Caco-2 (cell line): ENCODE results near the gene C22orf31. TPM values are rescaled to one million over a fixed set of nuclear protein-coding genes. Genes with fewer than 3 reads are reported as not detected.

ENCODE experiments used
- BruUV-seq: library from RNA; stranded (reverse); fragments of 400-500 nt; replicated peaks from 2 replicates; lab custom pipeline; 2021; lab: Mats Ljungman, UMichigan
- CTCF ChIA-PET: fragments of 300-600 bp; sonication (Branson Sonifier 250); formaldehyde crosslinking; loops from one replicate; lab custom pipeline; 2022; ENCODE audit warnings: antibody characterized with exemption; lab: Charles Lee
- POLR2A ChIA-PET: fragments of 300-600 bp; sonication (Branson Sonifier 250); formaldehyde crosslinking; loops from one replicate; lab custom pipeline; 2022; ENCODE audit warnings: antibody characterized with exemption; lab: Charles Lee
- DNase-seq, 2 experiments: peaks; one replicate each; pipeline versions ENCODE4 v3.0.0 to v3.0.0-alpha.2; 2020 to 2022
- H3K27me3 ChIP-seq: replicated peaks from 2 replicates; pipeline ENCODE4 v1.6.0; 2011; ENCODE audit warnings: low read length; ENCODE audit not compliant: control insufficient read depth, insufficient read depth
- H3K36me3 ChIP-seq: 2 replicates; pipeline ENCODE4 v1.5.1; 2011; ENCODE audit warnings: low read length; ENCODE audit not compliant: control insufficient read depth, insufficient read depth
- H3K4me1 ChIP-seq: fragments of 250-450 bp; sonication (Bioruptor Pico); 2 replicates; pipeline ENCODE4 v1.5.1; 2020; ENCODE audit warnings: mild to moderate bottlenecking
- H3K4me3 ChIP-seq: 2 replicates; pipeline ENCODE4 v1.5.1; 2011; ENCODE audit warnings: low read depth, mild to moderate bottlenecking, control low read depth, low read length
- H3K9me3 ChIP-seq: fragments of 250-450 bp; sonication (Bioruptor Pico); 2 replicates; pipeline ENCODE4 v1.5.1; 2020; ENCODE audit warnings: mild to moderate bottlenecking, moderate library complexity
- H3K27ac Mint-ChIP-seq: one replicate; pipeline ENCODE4 v1.8.0; 2022; ENCODE audit warnings: mixed read lengths; ENCODE audit not compliant: unreplicated experiment
- H3K27me3 Mint-ChIP-seq: one replicate; pipeline ENCODE4 v1.8.0; 2022; ENCODE audit warnings: mixed read lengths; ENCODE audit not compliant: insufficient read depth, unreplicated experiment
- H3K36me3 Mint-ChIP-seq: one replicate; pipeline ENCODE4 v1.8.0; 2022; ENCODE audit warnings: mild to moderate bottlenecking, mixed read lengths; ENCODE audit not compliant: insufficient read depth, unreplicated experiment
- H3K4me1 Mint-ChIP-seq: one replicate; pipeline ENCODE4 v1.8.0; 2022; ENCODE audit warnings: low read depth, mixed read lengths; ENCODE audit not compliant: unreplicated experiment
- H3K4me3 Mint-ChIP-seq: one replicate; pipeline ENCODE4 v1.8.0; 2022; ENCODE audit warnings: mild to moderate bottlenecking, moderate library complexity, mixed read lengths; ENCODE audit not compliant: unreplicated experiment
- H3K9me3 Mint-ChIP-seq: one replicate; pipeline ENCODE4 v1.8.0; 2022; ENCODE audit warnings: mixed read lengths; ENCODE audit not compliant: unreplicated experiment
- CTCF ChIP-seq, 2 experiments: fragments of 200-600 bp in 1 of 2; IDR thresholded peaks; 1 replicate in 1 of 2; 2 replicates in 1 of 2; pipeline versions ENCODE4 v1.5.1 to v1.8.0; 2011 to 2022; ENCODE audit warnings: antibody characterized with exemption in 1 of 2, control low read depth in 1 of 2, inconsistent platforms in 1 of 2, low read depth in 1 of 2, low read length in 1 of 2, mild to moderate bottlenecking in 1 of 2, moderate library complexity in 1 of 2; ENCODE audit not compliant: insufficient read depth in 1 of 2, severe bottlenecking in 1 of 2, unreplicated experiment in 1 of 2
- intact Hi-C: fragments of 100-400 bp; cut with micrococcal nuclease; formaldehyde crosslinking; loops from one replicate; pipeline ENCODE4 v1.10.0; 2022; ENCODE audit not compliant: unreplicated experiment
- total RNA-seq: library from RNA; stranded (reverse); gene quantifications from 2 replicates; pipeline ENCODE4 v1.2.3, GENCODE V29; 2022

Gene C22orf31
- total RNA-seq, 1 experiment from 2014 or later, result not detected

- POLR2A ChIA-PET, result no interaction called here
- DNase-seq, result no peak
- BruUV-seq, result no TSS peak
- Histone ChIP-seq H3K36me3 (no peaks in the 10 kb centered on the region; the same call in 1 of the 2 replicates), H3K9me3 (no peaks in the 10 kb centered on the region), H3K4me3 (no peak overlapping the region), H3K4me1 (peaks cover 5% of the 10 kb centered on the region), H3K27me3 (no peaks in the 10 kb centered on the region)
- no peak for TF ChIP-seq CTCF (IDR thresholded peaks at IDR 0.05; ENCODE audit: insufficient read depth in 1 of 2, low read depth in 1 of 2, low read length in 1 of 2, severe bottlenecking in 1 of 2, unreplicated experiment in 1 of 2)
- Mint-ChIP-seq H3K4me3 (no peak overlapping the region), H3K4me1 (peaks cover 6% of the 10 kb centered on the region), H3K9me3 (no peaks in the 10 kb centered on the region), H3K27ac (no peak overlapping the region), H3K27me3 (no peaks in the 10 kb centered on the region), H3K36me3 (peaks cover 7% of the 10 kb centered on the region)
- intact Hi-C loops, result no loop called here
- CTCF ChIA-PET, result no interaction called here
Measured at GRCh38 chr22:29081517-29082236, 20.0 kb upstream of the C22orf31 start.

GRCh38 chr22:29080106-29080975 is 18.7 kb upstream of the C22orf31 start:
- ChIA-PET CTCF (interaction anchor here (0.6 kb wide), 2 partner anchors 74 to 245 kb away, joined by 4 read pairs; no protein-coding TSS in a partner anchor), POLR2A (no interaction called here)
- BruUV-seq, result no TSS peak
- TF ChIP-seq CTCF (IDR thresholded peaks at IDR 0.05; ENCODE audit: insufficient read depth in 1 of 2, low read depth in 1 of 2, low read length in 1 of 2, severe bottlenecking in 1 of 2, unreplicated experiment in 1 of 2), result no peak
- no peaks in the 10 kb centered on the region for H3K9me3 ChIP-seq
- H3K4me3 ChIP-seq, result no peak overlapping the region
- no peak overlapping the region for H3K27ac Mint-ChIP-seq
- H3K36me3 ChIP-seq, result no peaks in the 10 kb centered on the region; the same call in 1 of the 2 replicates
- H3K4me3 Mint-ChIP-seq, result no peak overlapping the region
- no peaks in the 10 kb centered on the region for H3K27me3 Mint-ChIP-seq
- H3K27me3 ChIP-seq, result no peaks in the 10 kb centered on the region
- DNase-seq, result peak in 1 of 2 experiments; percentile 38
- peaks cover 16% of the 10 kb centered on the region for H3K4me1 Mint-ChIP-seq
- H3K9me3 Mint-ChIP-seq, result no peaks in the 10 kb centered on the region
- peaks cover 18% of the 10 kb centered on the region for H3K4me1 ChIP-seq
- intact Hi-C loops, result no loop called here
- peaks cover 7% of the 10 kb centered on the region for H3K36me3 Mint-ChIP-seq

GRCh38 chr22:29079218-29079901 is 17.7 kb upstream of the C22orf31 start:
- Mint-ChIP-seq H3K27me3 (no peaks in the 10 kb centered on the region), H3K4me3 (no peak overlapping the region), H3K27ac (no peak overlapping the region), H3K36me3 (peaks cover 7% of the 10 kb centered on the region), H3K9me3 (no peaks in the 10 kb centered on the region), H3K4me1 (peaks cover 25% of the 10 kb centered on the region)
- TF ChIP-seq CTCF (IDR thresholded peaks at IDR 0.05; ENCODE audit: insufficient read depth in 1 of 2, low read depth in 1 of 2, low read length in 1 of 2, severe bottlenecking in 1 of 2, unreplicated experiment in 1 of 2), result no peak
- no peak for DNase-seq
- Histone ChIP-seq H3K4me3 (no peak overlapping the region), H3K9me3 (no peaks in the 10 kb centered on the region), H3K27me3 (no peaks in the 10 kb centered on the region), H3K36me3 (no peaks in the 10 kb centered on the region; the same call in 1 of the 2 replicates), H3K4me1 (peaks cover 28% of the 10 kb centered on the region)
- no TSS peak for BruUV-seq
- intact Hi-C loops, result no loop called here
- ChIA-PET CTCF (no interaction called here), POLR2A (no interaction called here)
